Measurements from ENCODE around the gene AMN1.
A peak's percentile ranks its signal among the peaks of the same experiment; 100 is the strongest.
"Not testable (repeated sequence)": the region's sequence is repeated elsewhere in the genome, so short reads cannot be mapped to it uniquely, and the experiment has no call there.

The AMN1 gene

GRCh38 chr12:31732926-31733548, 4.2 kb upstream of the AMN1 start:
- peak; percentile 75 for DNase-seq (ENCODE audit: low read depth)
- no peak overlapping the region for H3K4me3 ChIP-seq (ENCODE audit: low read length)
- no peak for TF ChIP-seq CTCF (conservative IDR thresholded peaks at IDR 0.05; ENCODE audit: low read length)

GRCh38 chr12:31731203-31731602, 2.4 kb upstream of the AMN1 start:
- DNase-seq (ENCODE audit: low read depth); H3K4me3 ChIP-seq (ENCODE audit: low read length): not testable (repeated sequence)

- DNase-seq (ENCODE audit: low read depth): no peak
- TF ChIP-seq CTCF (conservative IDR thresholded peaks at IDR 0.05; ENCODE audit: low read length): no peak
- peak overlapping the region; percentile 88 for H3K4me3 ChIP-seq (ENCODE audit: low read length)
Measured at GRCh38 chr12:31729705-31730104, 884 bp upstream of the AMN1 start.

GRCh38 chr12:31728289-31728916, 418 bp downstream of the AMN1 start:
- no peak for DNase-seq (ENCODE audit: low read depth)
- TF ChIP-seq CTCF (conservative IDR thresholded peaks at IDR 0.05; ENCODE audit: low read length): no peak
- H3K4me3 ChIP-seq (ENCODE audit: low read length): peak overlapping the region; percentile 88

- TF ChIP-seq CTCF (conservative IDR thresholded peaks at IDR 0.05; ENCODE audit: low read length): no peak
- no peak for DNase-seq (ENCODE audit: low read depth)
- no peak overlapping the region for H3K4me3 ChIP-seq (ENCODE audit: low read length)
Measured at GRCh38 chr12:31727192-31727591, 1.6 kb downstream of the AMN1 start.

GRCh38 chr12:31726575-31726974, 2.2 kb downstream of the AMN1 start:
- TF ChIP-seq CTCF (conservative IDR thresholded peaks at IDR 0.05; ENCODE audit: low read length): no peak
- DNase-seq (ENCODE audit: low read depth): no peak
- no peak overlapping the region for H3K4me3 ChIP-seq (ENCODE audit: low read length)

- no peak overlapping the region for H3K4me3 ChIP-seq (ENCODE audit: low read length)
- DNase-seq (ENCODE audit: low read depth): no peak
- no peak for TF ChIP-seq CTCF (conservative IDR thresholded peaks at IDR 0.05; ENCODE audit: low read length)
Measured at GRCh38 chr12:31724557-31724956, 4.3 kb downstream of the AMN1 start.
